GM23338 (cell line): ENCODE data around the gene ELOVL2. TPM values are rescaled to one million over a fixed set of nuclear protein-coding genes. Genes with fewer than 3 reads are reported as not detected.

Experiments
- ATAC-seq: fragments of 200-7000 bp; cut with Tn5 transposase; 3 replicates; pipeline ENCODE4 v1.9.1; 2020
- DNase-seq: peaks from one replicate; pipeline ENCODE4 v3.0.0-alpha.2; 2015; ENCODE audit warnings: low spot score
- H2AFZ ChIP-seq: fragments of 200-600 bp; sonication (generic); 2 replicates; pipeline ENCODE4 v1.8.0; 2016; ENCODE audit warnings: antibody characterized with exemption, mild to moderate bottlenecking, moderate library complexity
- H3F3A ChIP-seq: fragments of 200-600 bp; sonication (generic); replicated peaks from 2 replicates; pipeline ENCODE4 v1.8.0; 2017; ENCODE audit warnings: antibody characterized with exemption, mixed run types, low read depth
- H3K27ac ChIP-seq: fragments of 200-600 bp; sonication (generic); 2 replicates; pipeline ENCODE4 v1.6.1; 2016; ENCODE audit warnings: low read depth
- H3K27me3 ChIP-seq: fragments of 200-600 bp; sonication (generic); 2 replicates; pipeline ENCODE4 v1.8.0; 2016; ENCODE audit warnings: mild to moderate bottlenecking, mixed run types, moderate library complexity; ENCODE audit not compliant: insufficient read depth
- H3K36me3 ChIP-seq: fragments of 200-600 bp; sonication (generic); 2 replicates; pipeline ENCODE4 v1.8.0; 2016; ENCODE audit warnings: mild to moderate bottlenecking; ENCODE audit not compliant: insufficient read depth
- H3K4me1 ChIP-seq: fragments of 200-600 bp; sonication (generic); 2 replicates; pipeline ENCODE4 v1.8.0; 2016; ENCODE audit warnings: mild to moderate bottlenecking, moderate library complexity; ENCODE audit not compliant: insufficient read depth
- H3K4me2 ChIP-seq: fragments of 200-600 bp; sonication (generic); 2 replicates; pipeline ENCODE4 v1.7.1; 2017; ENCODE audit warnings: mixed run types
- H3K4me3 ChIP-seq: fragments of 200-600 bp; sonication (generic); 2 replicates; pipeline ENCODE4 v1.6.1; 2016; ENCODE audit warnings: mixed run types
- H3K79me2 ChIP-seq: fragments of 200-600 bp; sonication (generic); replicated peaks from 2 replicates; pipeline ENCODE4 v1.8.0; 2017; ENCODE audit warnings: mild to moderate bottlenecking; ENCODE audit not compliant: insufficient read depth
- H3K9me2 ChIP-seq: fragments of 200-600 bp; sonication (generic); 2 replicates; pipeline ENCODE4 v1.8.0; 2017; ENCODE audit not compliant: insufficient read depth
- H4K20me1 ChIP-seq: fragments of 200-600 bp; sonication (generic); replicated peaks from 2 replicates; pipeline ENCODE4 v1.8.0; 2017; ENCODE audit warnings: mild to moderate bottlenecking; ENCODE audit not compliant: insufficient read depth
- H3K27ac Mint-ChIP-seq: 2 replicates; pipeline ENCODE4 v1.8.0; 2020; ENCODE audit warnings: inconsistent platforms, mild to moderate bottlenecking, moderate library complexity, mixed read lengths
- H3K27me3 Mint-ChIP-seq: 3 replicates; pipeline ENCODE4 v1.8.0; 2022; ENCODE audit warnings: low read depth, mild to moderate bottlenecking, moderate library complexity, mixed read lengths, inconsistent platforms; ENCODE audit not compliant: insufficient read depth, poor library complexity
- H3K36me3 Mint-ChIP-seq: 3 replicates; pipeline ENCODE4 v1.8.0; 2021; ENCODE audit warnings: low read depth, mild to moderate bottlenecking, inconsistent platforms, moderate library complexity, mixed read lengths
- H3K4me1 Mint-ChIP-seq: 3 replicates; pipeline ENCODE4 v1.8.0; 2020; ENCODE audit warnings: mild to moderate bottlenecking, inconsistent platforms, mixed read lengths
- H3K4me3 Mint-ChIP-seq: 3 replicates; pipeline ENCODE4 v1.8.0; 2021; ENCODE audit warnings: moderate library complexity, mild to moderate bottlenecking, inconsistent platforms, mixed read lengths
- H3K9me3 Mint-ChIP-seq: 3 replicates; pipeline ENCODE4 v1.8.0; 2020; ENCODE audit warnings: moderate library complexity, mild to moderate bottlenecking, inconsistent platforms, mixed read lengths
- CREB1 ChIP-seq: fragments of 250-450 bp; sonication (Bioruptor Pico); IDR thresholded peaks from 2 replicates; pipeline ENCODE4 v1.5.0; 2020; ENCODE audit warnings: low read depth, mild to moderate bottlenecking, moderate library complexity
- EZH2 ChIP-seq: fragments of 200-600 bp; sonication (generic); IDR thresholded peaks from one replicate; pipeline ENCODE4 v1.8.0; 2017; ENCODE audit warnings: antibody characterized with exemption, mild to moderate bottlenecking, low read depth; ENCODE audit not compliant: unreplicated experiment
- EZH2phosphoT487 ChIP-seq: fragments of 200-600 bp; sonication (generic); IDR thresholded peaks from one replicate; pipeline ENCODE4 v1.8.1; 2018; ENCODE audit warnings: antibody characterized with exemption; ENCODE audit not compliant: unreplicated experiment
- JUNB ChIP-seq: IDR thresholded peaks from one replicate; pipeline ENCODE4 v1.6.1; 2016; ENCODE audit warnings: antibody characterized with exemption; ENCODE audit not compliant: unreplicated experiment
- NANOG ChIP-seq: IDR thresholded peaks from 2 replicates; pipeline ENCODE4 v1.6.1; 2016; ENCODE audit warnings: antibody characterized with exemption, borderline replicate concordance
- POLR2AphosphoS5 ChIP-seq: IDR thresholded peaks from 2 replicates; pipeline ENCODE4 v1.6.1; 2016; ENCODE audit warnings: antibody characterized with exemption, low read depth
- STAT1 ChIP-seq: IDR thresholded peaks from one replicate; pipeline ENCODE4 v1.6.1; 2016; ENCODE audit warnings: antibody characterized with exemption; ENCODE audit not compliant: unreplicated experiment
- ZNF114 ChIP-seq: fragments of 250-450 bp; sonication (Bioruptor Pico); IDR thresholded peaks from 2 replicates; pipeline ENCODE4 v1.5.0; 2020; ENCODE audit warnings: mild to moderate bottlenecking, moderate library complexity
- ZNF331 ChIP-seq: fragments of 250-450 bp; sonication (Bioruptor Pico); IDR thresholded peaks from 2 replicates; pipeline ENCODE4 v1.5.0; 2020; ENCODE audit warnings: low read depth, mild to moderate bottlenecking, moderate library complexity
- polyA plus RNA-seq: library from polyadenylated mRNA; unstranded; fragments of >200 nt; fragmentation: Nextera tagmentation; extraction: Ambion mirVana; gene quantifications from 2 replicates; pipeline ENCODE4 v1.2.1, GENCODE V29; 2016
- total RNA-seq: library from RNA; depleted of rRNA; stranded (reverse); fragments of >200 nt; shearing (Covaris generic); gene quantifications from 2 replicates; pipeline ENCODE4 v1.2.3, GENCODE V29; 2014
- TF ChIP-seq, protein P1 (sequence below): IDR thresholded peaks from 2 replicates; pipeline ENCODE4 v1.6.1; 2016; ENCODE audit warnings: antibody characterized with exemption
- TF ChIP-seq, protein P2 (sequence below): fragments of 250-450 bp; sonication (Bioruptor Pico); IDR thresholded peaks from 2 replicates; pipeline ENCODE4 v1.5.0; 2020; ENCODE audit warnings: mild to moderate bottlenecking, moderate library complexity
- TF ChIP-seq, protein P3 (sequence below): IDR thresholded peaks from one replicate; pipeline ENCODE4 v1.6.1; 2018; ENCODE audit warnings: antibody characterized with exemption; ENCODE audit not compliant: unreplicated experiment
- TF ChIP-seq, protein P4 (sequence below), 2 experiments: fragments of 200-600 bp in 1 of 2; sonication (generic) in 1 of 2; conservative IDR thresholded peaks; 2 replicates each; pipeline versions ENCODE4 v1.5.1 to v1.6.1; 2016 to 2017; ENCODE audit warnings: antibody characterized with exemption in 2 of 2, low read depth in 2 of 2, mild to moderate bottlenecking in 2 of 2, moderate library complexity in 1 of 2

The ELOVL2 gene
- total and polyA plus RNA-seq, 2 experiments from 2014 or later: 1.2 to 1.6 TPM

DNA sequence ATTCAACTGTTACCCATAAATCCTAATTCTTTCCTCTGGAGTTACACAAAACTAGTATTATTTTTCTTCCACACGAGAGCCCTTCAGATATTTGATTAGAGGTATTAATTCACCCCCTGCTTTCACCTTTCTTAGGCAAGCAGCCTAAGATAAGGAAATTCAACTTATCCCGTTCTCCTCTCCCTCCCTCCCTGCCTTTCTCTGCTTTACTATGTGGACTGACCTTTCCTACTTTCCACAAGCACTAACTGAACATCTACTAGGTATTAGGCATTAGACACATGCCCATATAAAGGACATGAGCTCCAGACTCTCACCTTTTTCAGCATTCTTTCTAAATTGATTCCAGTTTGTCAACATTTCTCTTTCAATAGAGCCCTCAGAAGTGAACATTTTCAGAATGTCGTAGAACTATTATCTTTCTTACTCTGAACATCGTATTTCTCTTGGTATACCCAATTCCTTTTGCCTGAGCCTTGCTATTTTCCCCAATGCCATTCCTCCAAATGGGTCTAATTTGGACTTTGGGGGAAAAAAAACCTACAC lies 16.5 kb downstream of the ELOVL2 start:
- Mint-ChIP-seq H3K4me3 (no peak overlapping the region), H3K9me3 (no peaks in the 10 kb centered on the region), H3K4me1 (peaks cover 37% of the 10 kb centered on the region), H3K27ac (no peak overlapping the region), H3K27me3 (no peaks in the 10 kb centered on the region), H3K36me3 (no peaks in the 10 kb centered on the region)
- Histone ChIP-seq H4K20me1 (no peaks in the 10 kb centered on the region), H3K36me3 (no peaks in the 10 kb centered on the region), H3K27ac (no peak overlapping the region), H3K27me3 (no peaks in the 10 kb centered on the region), H3F3A (no peaks in the 10 kb centered on the region), H3K4me2 (no peak overlapping the region), H2AFZ (no peak overlapping the region; the same call in 1 of the 2 replicates), H3K9me2 (no peaks in the 10 kb centered on the region), H3K79me2 (no peaks in the 10 kb centered on the region), H3K4me3 (no peak overlapping the region), H3K4me1 (peaks cover 37% of the 10 kb centered on the region)
- TF ChIP-seq, protein P1, sequence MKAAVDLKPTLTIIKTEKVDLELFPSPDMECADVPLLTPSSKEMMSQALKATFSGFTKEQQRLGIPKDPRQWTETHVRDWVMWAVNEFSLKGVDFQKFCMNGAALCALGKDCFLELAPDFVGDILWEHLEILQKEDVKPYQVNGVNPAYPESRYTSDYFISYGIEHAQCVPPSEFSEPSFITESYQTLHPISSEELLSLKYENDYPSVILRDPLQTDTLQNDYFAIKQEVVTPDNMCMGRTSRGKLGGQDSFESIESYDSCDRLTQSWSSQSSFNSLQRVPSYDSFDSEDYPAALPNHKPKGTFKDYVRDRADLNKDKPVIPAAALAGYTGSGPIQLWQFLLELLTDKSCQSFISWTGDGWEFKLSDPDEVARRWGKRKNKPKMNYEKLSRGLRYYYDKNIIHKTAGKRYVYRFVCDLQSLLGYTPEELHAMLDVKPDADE: no peak
- TF ChIP-seq, protein P2, sequence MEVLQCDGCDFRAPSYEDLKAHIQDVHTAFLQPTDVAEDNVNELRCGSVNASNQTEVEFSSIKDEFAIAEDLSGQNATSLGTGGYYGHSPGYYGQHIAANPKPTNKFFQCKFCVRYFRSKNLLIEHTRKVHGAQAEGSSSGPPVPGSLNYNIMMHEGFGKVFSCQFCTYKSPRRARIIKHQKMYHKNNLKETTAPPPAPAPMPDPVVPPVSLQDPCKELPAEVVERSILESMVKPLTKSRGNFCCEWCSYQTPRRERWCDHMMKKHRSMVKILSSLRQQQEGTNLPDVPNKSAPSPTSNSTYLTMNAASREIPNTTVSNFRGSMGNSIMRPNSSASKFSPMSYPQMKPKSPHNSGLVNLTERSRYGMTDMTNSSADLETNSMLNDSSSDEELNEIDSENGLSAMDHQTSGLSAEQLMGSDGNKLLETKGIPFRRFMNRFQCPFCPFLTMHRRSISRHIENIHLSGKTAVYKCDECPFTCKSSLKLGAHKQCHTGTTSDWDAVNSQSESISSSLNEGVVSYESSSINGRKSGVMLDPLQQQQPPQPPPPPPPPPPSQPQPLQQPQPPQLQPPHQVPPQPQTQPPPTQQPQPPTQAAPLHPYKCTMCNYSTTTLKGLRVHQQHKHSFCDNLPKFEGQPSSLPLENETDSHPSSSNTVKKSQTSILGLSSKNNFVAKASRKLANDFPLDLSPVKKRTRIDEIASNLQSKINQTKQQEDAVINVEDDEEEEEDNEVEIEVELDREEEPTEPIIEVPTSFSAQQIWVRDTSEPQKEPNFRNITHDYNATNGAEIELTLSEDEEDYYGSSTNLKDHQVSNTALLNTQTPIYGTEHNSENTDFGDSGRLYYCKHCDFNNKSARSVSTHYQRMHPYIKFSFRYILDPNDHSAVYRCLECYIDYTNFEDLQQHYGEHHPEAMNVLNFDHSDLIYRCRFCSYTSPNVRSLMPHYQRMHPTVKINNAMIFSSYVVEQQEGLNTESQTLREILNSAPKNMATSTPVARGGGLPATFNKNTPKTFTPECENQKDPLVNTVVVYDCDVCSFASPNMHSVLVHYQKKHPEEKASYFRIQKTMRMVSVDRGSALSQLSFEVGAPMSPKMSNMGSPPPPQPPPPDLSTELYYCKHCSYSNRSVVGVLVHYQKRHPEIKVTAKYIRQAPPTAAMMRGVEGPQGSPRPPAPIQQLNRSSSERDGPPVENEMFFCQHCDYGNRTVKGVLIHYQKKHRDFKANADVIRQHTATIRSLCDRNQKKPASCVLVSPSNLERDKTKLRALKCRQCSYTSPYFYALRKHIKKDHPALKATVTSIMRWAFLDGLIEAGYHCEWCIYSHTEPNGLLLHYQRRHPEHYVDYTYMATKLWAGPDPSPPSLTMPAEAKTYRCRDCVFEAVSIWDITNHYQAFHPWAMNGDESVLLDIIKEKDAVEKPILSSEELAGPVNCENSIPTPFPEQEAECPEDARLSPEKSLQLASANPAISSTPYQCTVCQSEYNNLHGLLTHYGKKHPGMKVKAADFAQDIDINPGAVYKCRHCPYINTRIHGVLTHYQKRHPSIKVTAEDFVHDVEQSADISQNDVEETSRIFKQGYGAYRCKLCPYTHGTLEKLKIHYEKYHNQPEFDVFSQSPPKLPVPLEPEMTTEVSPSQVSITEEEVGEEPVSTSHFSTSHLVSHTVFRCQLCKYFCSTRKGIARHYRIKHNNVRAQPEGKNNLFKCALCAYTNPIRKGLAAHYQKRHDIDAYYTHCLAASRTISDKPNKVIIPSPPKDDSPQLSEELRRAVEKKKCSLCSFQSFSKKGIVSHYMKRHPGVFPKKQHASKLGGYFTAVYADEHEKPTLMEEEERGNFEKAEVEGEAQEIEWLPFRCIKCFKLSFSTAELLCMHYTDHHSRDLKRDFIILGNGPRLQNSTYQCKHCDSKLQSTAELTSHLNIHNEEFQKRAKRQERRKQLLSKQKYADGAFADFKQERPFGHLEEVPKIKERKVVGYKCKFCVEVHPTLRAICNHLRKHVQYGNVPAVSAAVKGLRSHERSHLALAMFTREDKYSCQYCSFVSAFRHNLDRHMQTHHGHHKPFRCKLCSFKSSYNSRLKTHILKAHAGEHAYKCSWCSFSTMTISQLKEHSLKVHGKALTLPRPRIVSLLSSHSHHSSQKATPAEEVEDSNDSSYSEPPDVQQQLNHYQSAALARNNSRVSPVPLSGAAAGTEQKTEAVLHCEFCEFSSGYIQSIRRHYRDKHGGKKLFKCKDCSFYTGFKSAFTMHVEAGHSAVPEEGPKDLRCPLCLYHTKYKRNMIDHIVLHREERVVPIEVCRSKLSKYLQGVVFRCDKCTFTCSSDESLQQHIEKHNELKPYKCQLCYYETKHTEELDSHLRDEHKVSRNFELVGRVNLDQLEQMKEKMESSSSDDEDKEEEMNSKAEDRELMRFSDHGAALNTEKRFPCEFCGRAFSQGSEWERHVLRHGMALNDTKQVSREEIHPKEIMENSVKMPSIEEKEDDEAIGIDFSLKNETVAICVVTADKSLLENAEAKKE (CRISPR knock-in tag): no peak
- TF ChIP-seq ZNF331 (CRISPR knock-in tag) (no peak), STAT1 (no peak), EZH2 (no peak), JUNB (no peak), CREB1 (CRISPR knock-in tag) (no peak), NANOG (no peak), POLR2AphosphoS5 (no peak), EZH2phosphoT487 (no peak), ZNF114 (CRISPR knock-in tag) (no peak)
- TF ChIP-seq, protein P3, sequence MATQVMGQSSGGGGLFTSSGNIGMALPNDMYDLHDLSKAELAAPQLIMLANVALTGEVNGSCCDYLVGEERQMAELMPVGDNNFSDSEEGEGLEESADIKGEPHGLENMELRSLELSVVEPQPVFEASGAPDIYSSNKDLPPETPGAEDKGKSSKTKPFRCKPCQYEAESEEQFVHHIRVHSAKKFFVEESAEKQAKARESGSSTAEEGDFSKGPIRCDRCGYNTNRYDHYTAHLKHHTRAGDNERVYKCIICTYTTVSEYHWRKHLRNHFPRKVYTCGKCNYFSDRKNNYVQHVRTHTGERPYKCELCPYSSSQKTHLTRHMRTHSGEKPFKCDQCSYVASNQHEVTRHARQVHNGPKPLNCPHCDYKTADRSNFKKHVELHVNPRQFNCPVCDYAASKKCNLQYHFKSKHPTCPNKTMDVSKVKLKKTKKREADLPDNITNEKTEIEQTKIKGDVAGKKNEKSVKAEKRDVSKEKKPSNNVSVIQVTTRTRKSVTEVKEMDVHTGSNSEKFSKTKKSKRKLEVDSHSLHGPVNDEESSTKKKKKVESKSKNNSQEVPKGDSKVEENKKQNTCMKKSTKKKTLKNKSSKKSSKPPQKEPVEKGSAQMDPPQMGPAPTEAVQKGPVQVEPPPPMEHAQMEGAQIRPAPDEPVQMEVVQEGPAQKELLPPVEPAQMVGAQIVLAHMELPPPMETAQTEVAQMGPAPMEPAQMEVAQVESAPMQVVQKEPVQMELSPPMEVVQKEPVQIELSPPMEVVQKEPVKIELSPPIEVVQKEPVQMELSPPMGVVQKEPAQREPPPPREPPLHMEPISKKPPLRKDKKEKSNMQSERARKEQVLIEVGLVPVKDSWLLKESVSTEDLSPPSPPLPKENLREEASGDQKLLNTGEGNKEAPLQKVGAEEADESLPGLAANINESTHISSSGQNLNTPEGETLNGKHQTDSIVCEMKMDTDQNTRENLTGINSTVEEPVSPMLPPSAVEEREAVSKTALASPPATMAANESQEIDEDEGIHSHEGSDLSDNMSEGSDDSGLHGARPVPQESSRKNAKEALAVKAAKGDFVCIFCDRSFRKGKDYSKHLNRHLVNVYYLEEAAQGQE: no peak
- TF ChIP-seq, protein P4, sequence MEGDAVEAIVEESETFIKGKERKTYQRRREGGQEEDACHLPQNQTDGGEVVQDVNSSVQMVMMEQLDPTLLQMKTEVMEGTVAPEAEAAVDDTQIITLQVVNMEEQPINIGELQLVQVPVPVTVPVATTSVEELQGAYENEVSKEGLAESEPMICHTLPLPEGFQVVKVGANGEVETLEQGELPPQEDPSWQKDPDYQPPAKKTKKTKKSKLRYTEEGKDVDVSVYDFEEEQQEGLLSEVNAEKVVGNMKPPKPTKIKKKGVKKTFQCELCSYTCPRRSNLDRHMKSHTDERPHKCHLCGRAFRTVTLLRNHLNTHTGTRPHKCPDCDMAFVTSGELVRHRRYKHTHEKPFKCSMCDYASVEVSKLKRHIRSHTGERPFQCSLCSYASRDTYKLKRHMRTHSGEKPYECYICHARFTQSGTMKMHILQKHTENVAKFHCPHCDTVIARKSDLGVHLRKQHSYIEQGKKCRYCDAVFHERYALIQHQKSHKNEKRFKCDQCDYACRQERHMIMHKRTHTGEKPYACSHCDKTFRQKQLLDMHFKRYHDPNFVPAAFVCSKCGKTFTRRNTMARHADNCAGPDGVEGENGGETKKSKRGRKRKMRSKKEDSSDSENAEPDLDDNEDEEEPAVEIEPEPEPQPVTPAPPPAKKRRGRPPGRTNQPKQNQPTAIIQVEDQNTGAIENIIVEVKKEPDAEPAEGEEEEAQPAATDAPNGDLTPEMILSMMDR (conservative IDR thresholded peaks at IDR 0.05; ENCODE audit: low read depth in 2 of 2): no peak
- DNase-seq (no peak), ATAC-seq (no peak)
